Smooth muscle cell (in vitro differentiated cells): Measurements from ENCODE around the gene MON1A. TPM values are rescaled to one million over a fixed set of nuclear protein-coding genes. Genes with fewer than 3 reads are reported as not detected.

Source experiments
- DNase-seq: peaks from one replicate; lab custom pipeline; 2025; ENCODE audit not compliant: unreplicated experiment; lab: John Stamatoyannopoulos, UW
- H2AFZ ChIP-seq: fragments of 200-600 bp; sonication (generic); 2 replicates; pipeline ENCODE4 v1.6.0; 2016; ENCODE audit warnings: antibody characterized with exemption, low read depth, mild to moderate bottlenecking
- H3F3A ChIP-seq: fragments of 200-600 bp; sonication (generic); 2 replicates; pipeline ENCODE4 v1.6.0; 2017; ENCODE audit warnings: antibody characterized with exemption, low read depth
- H3K27ac ChIP-seq: fragments of 200-600 bp; sonication (generic); 2 replicates; pipeline ENCODE4 v1.5.1; 2016; ENCODE audit warnings: low read depth, mild to moderate bottlenecking
- H3K27me3 ChIP-seq: fragments of 200-600 bp; sonication (generic); 2 replicates; pipeline ENCODE4 v1.6.1; 2016; ENCODE audit warnings: low read depth, mild to moderate bottlenecking
- H3K36me3 ChIP-seq: fragments of 200-600 bp; sonication (generic); 2 replicates; pipeline ENCODE4 v1.5.1; 2016; ENCODE audit warnings: low read depth
- H3K4me1 ChIP-seq: fragments of 200-600 bp; sonication (generic); 2 replicates; pipeline ENCODE4 v1.5.1; 2016; ENCODE audit warnings: low read depth
- H3K4me2 ChIP-seq: fragments of 200-600 bp; sonication (generic); 2 replicates; pipeline ENCODE4 v1.6.0; 2016; ENCODE audit warnings: mild to moderate bottlenecking
- H3K4me3 ChIP-seq: fragments of 200-600 bp; sonication (generic); 2 replicates; pipeline ENCODE4 v1.5.1; 2016; ENCODE audit warnings: mild to moderate bottlenecking
- H3K79me2 ChIP-seq: fragments of 200-600 bp; sonication (generic); 2 replicates; pipeline ENCODE4 v1.6.0; 2016; ENCODE audit warnings: low read depth, mild to moderate bottlenecking
- H3K9ac ChIP-seq: fragments of 200-600 bp; sonication (generic); 2 replicates; pipeline ENCODE4 v1.6.0; 2016; ENCODE audit warnings: low read depth
- H3K9me3 ChIP-seq: fragments of 200-600 bp; sonication (generic); replicated peaks from 2 replicates; pipeline ENCODE4 v1.5.1; 2016; ENCODE audit warnings: low read depth
- H4K20me1 ChIP-seq: fragments of 200-600 bp; sonication (generic); 2 replicates; pipeline ENCODE4 v1.6.0; 2016; ENCODE audit warnings: low read depth
- CTCF ChIP-seq: fragments of 200-600 bp; sonication (generic); IDR thresholded peaks from 2 replicates; pipeline ENCODE4 v1.5.1; 2017; ENCODE audit warnings: borderline replicate concordance, mild to moderate bottlenecking, antibody characterized with exemption; ENCODE audit not compliant: insufficient read depth, poor library complexity, severe bottlenecking
- WGBS: methylation state at CpG from one replicate; pipeline ENCODE4 v1.1.7; 2016; ENCODE audit warnings: low lambda C conversion rate; 5-methylcytosine and 5-hydroxymethylcytosine counted together
- polyA plus RNA-seq: library from polyadenylated mRNA; unstranded; fragments of >200 nt; fragmentation: Nextera tagmentation; extraction: Ambion mirVana; gene quantifications from 2 replicates; pipeline ENCODE4 v1.2.1, GENCODE V29; 2016
- total RNA-seq: library from RNA; depleted of rRNA; stranded (reverse); fragments of >200 nt; gene quantifications from 2 replicates; pipeline ENCODE4 v1.2.3, GENCODE V29; 2014

Gene MON1A
- total and polyA plus RNA-seq, 2 experiments from 2014 or later, result 4.1 to 9.8 TPM

GRCh38 chr3:49871531-49872153, 58.0 kb downstream of the MON1A start:
- H2AFZ ChIP-seq, result no peak overlapping the region
- no peaks in the 10 kb centered on the region for H3F3A ChIP-seq
- no peak for TF ChIP-seq CTCF
- H4K20me1 ChIP-seq, result no peaks in the 10 kb centered on the region
- no peak overlapping the region for H3K27ac ChIP-seq
- H3K9ac ChIP-seq, result no peak overlapping the region
- 75% methylated on average over 10 of the region's 10 CpGs for WGBS
- no peak overlapping the region for H3K4me2 ChIP-seq
- H3K79me2 ChIP-seq, result no peaks in the 10 kb centered on the region
- DNase-seq, result no peak
- peaks cover 18% of the 10 kb centered on the region for H3K4me1 ChIP-seq
- no peaks in the 10 kb centered on the region for H3K36me3 ChIP-seq
- no peaks in the 10 kb centered on the region for H3K9me3 ChIP-seq
- no peak overlapping the region for H3K4me3 ChIP-seq
- H3K27me3 ChIP-seq, result peaks cover 46% of the 10 kb centered on the region

- Histone ChIP-seq H3K4me2 (peak within 1 kb of the TSS; percentile 85), H3F3A (no peaks in the 10 kb centered on the region), H3K36me3 (no peaks in the 10 kb centered on the region), H3K4me3 (peak within 1 kb of the TSS; percentile 41), H3K9me3 (no peaks in the 10 kb centered on the region), H3K27me3 (peaks cover 46% of the 10 kb centered on the region), H3K9ac (no peak within 1 kb of the TSS), H3K79me2 (no peaks in the 10 kb centered on the region), H4K20me1 (no peaks in the 10 kb centered on the region), H3K4me1 (peaks cover 18% of the 10 kb centered on the region), H2AFZ (no peak within 1 kb of the TSS), H3K27ac (no peak within 1 kb of the TSS)
- TF ChIP-seq CTCF, result no peak
- no peak for DNase-seq
- 1% methylated on average over 32 of the region's 59 CpGs for WGBS
Observed at GRCh38 chr3:49869525-49870126, 60.0 kb downstream of the MON1A start, which contains the start of gene CAMKV. TSS of gene CAMKV (minus strand) at chr3:49869906. CDS start at chr3:49862388, 7,518 bp downstream.

- Histone ChIP-seq H3K9me3 (no peaks in the 10 kb centered on the region), H3F3A (no peaks in the 10 kb centered on the region), H2AFZ (no peak overlapping the region), H3K27me3 (peaks cover 48% of the 10 kb centered on the region), H3K79me2 (no peaks in the 10 kb centered on the region), H3K9ac (no peak overlapping the region), H3K4me1 (peaks cover 18% of the 10 kb centered on the region), H3K27ac (no peak overlapping the region), H3K4me3 (peak overlapping the region; percentile 41), H3K36me3 (no peaks in the 10 kb centered on the region), H3K4me2 (peak overlapping the region; percentile 85), H4K20me1 (no peaks in the 10 kb centered on the region)
- WGBS, result 5% methylated on average over 12 of the region's 23 CpGs
- DNase-seq, result no peak
- no peak for TF ChIP-seq CTCF
Observed at GRCh38 chr3:49868862-49869466, 60.6 kb downstream of the MON1A start.
